Ascending aorta (tissue), 2 donors: ENCODE measurements around the gene PRKRIP1. TPM values are rescaled to one million over a fixed set of nuclear protein-coding genes. Genes with fewer than 3 reads are reported as not detected.

ENCODE experiments used
- DNase-seq, 2 donors: peaks; one replicate each; pipeline ENCODE4 v3.0.0-alpha.2; 2019; ENCODE audit warnings: low spot score in 2 of 2
- H3K27ac ChIP-seq, 2 donors: fragments of 200-600 bp; sonication (generic); one replicate each; pipeline ENCODE4 v1.5.1; 2016 to 2017; ENCODE audit warnings: mild to moderate bottlenecking in 1 of 2
- H3K27me3 ChIP-seq: fragments of 200-600 bp; sonication (generic); one replicate; pipeline ENCODE4 v1.5.1; 2017
- H3K36me3 ChIP-seq, 2 donors: fragments of 200-600 bp; sonication (generic); one replicate each; pipeline ENCODE4 v1.5.1; 2016
- H3K4me1 ChIP-seq, 2 donors: fragments of 200-600 bp; sonication (generic); one replicate each; pipeline ENCODE4 v1.5.1; 2016 to 2017; ENCODE audit warnings: mild to moderate bottlenecking in 1 of 2
- H3K4me3 ChIP-seq, 2 donors: fragments of 200-600 bp; sonication (generic); one replicate each; pipeline ENCODE4 v1.5.1; 2016 to 2017; ENCODE audit warnings: mild to moderate bottlenecking in 1 of 2
- H3K9me3 ChIP-seq, 2 donors: fragments of 200-600 bp; sonication (generic); one replicate each; pipeline ENCODE4 v1.5.1; 2016
- CTCF ChIP-seq, 3 experiments: fragments of 200-600 bp in 2 of 3; fragments of 450-650 bp in 1 of 3; sonication (generic) in 2 of 3; IDR thresholded peaks; one replicate each; pipeline ENCODE4 v1.5.1; 2016 to 2019; ENCODE audit warnings: antibody characterized with exemption in 3 of 3, mild to moderate bottlenecking in 1 of 3, moderate library complexity in 1 of 3
- intact Hi-C: fragments of 100-400 bp; cut with DNase I; formaldehyde crosslinking; loops from one replicate; pipeline ENCODE4 v1.15.1; 2023
- total RNA-seq: library from RNA; depleted of rRNA; stranded (reverse); fragments of >200 nt; gene quantifications from one replicate; pipeline ENCODE4 v1.1.0, GENCODE V29; 2016

Gene PRKRIP1
- total RNA-seq, 1 donor from 2014 or later = 23.6 TPM

- TF ChIP-seq CTCF (IDR thresholded peaks at IDR 0.05) = no peak
- H3K36me3 ChIP-seq = no peaks in the 10 kb centered on the region
- H3K4me3 ChIP-seq = peak overlapping the region; percentile 74 to 76
- H3K27me3 ChIP-seq = no peaks in the 10 kb centered on the region
- H3K9me3 ChIP-seq = no peaks in the 10 kb centered on the region
- H3K27ac ChIP-seq = peak overlapping the region; percentile 32 to 65
- peaks cover 0 to 10% of the 10 kb centered on the region in 2 donors for H3K4me1 ChIP-seq
- intact Hi-C loops = loop anchor here (2.0 to 5.0 kb wide), 3 partner anchors 32 to 1215 kb away; partner anchors contain the start of genes ALKBH4, LRWD1, PLOD3 and PRKRIP1
- DNase-seq = no peak
Measured at GRCh38 chr7:102432442-102433218, 36.5 kb downstream of the PRKRIP1 start.

- no peaks in the 10 kb centered on the region for H3K9me3 ChIP-seq
- intact Hi-C loops = loop anchor here (2.0 to 5.0 kb wide), 3 partner anchors 31 to 1216 kb away; partner anchors contain the start of genes ALKBH4, LRWD1, PLOD3 and PRKRIP1
- H3K4me3 ChIP-seq = peak within 1 kb of the TSS; percentile 74 to 76
- peak in 1 of 2 donors; percentile 87 for DNase-seq
- no peaks in the 10 kb centered on the region for H3K36me3 ChIP-seq
- H3K27me3 ChIP-seq = no peaks in the 10 kb centered on the region
- H3K4me1 ChIP-seq = peaks cover 0 to 10% of the 10 kb centered on the region in 2 donors
- no peak for TF ChIP-seq CTCF (IDR thresholded peaks at IDR 0.05)
- peak within 1 kb of the TSS; percentile 44 to 65 for H3K27ac ChIP-seq
Measured at GRCh38 chr7:102433219-102434038, 37.3 kb downstream of the PRKRIP1 start, which contains the start of gene ORAI2. TSS of gene ORAI2 (plus strand) at chr7:102433575. CDS start at chr7:102438957, 5,382 bp downstream.

- peak in 1 of 2 donors; percentile 63 for DNase-seq
- intact Hi-C loops = loop anchor here (5.0 kb wide), 2 partner anchors 37 to 1217 kb away; partner anchors contain the start of genes PLOD3, PRKRIP1 and ZNHIT1
- Histone ChIP-seq H3K36me3 (peaks cover 0 to 3% of the 10 kb centered on the region in 2 donors), H3K4me1 (peaks cover 0 to 10% of the 10 kb centered on the region in 2 donors), H3K27ac (peak overlapping the region in 1 of 2 donors; percentile 44), H3K4me3 (peak overlapping the region; percentile 74 to 76), H3K27me3 (no peaks in the 10 kb centered on the region), H3K9me3 (no peaks in the 10 kb centered on the region)
- TF ChIP-seq CTCF (IDR thresholded peaks at IDR 0.05) = no peak
Measured at GRCh38 chr7:102434039-102434486, 37.9 kb downstream of the PRKRIP1 start.

- DNase-seq = no peak
- Histone ChIP-seq H3K9me3 (no peaks in the 10 kb centered on the region), H3K36me3 (peaks cover 0 to 7% of the 10 kb centered on the region in 2 donors), H3K27ac (no peak overlapping the region), H3K4me1 (peaks cover 0 to 10% of the 10 kb centered on the region in 2 donors), H3K4me3 (no peak overlapping the region), H3K27me3 (no peaks in the 10 kb centered on the region)
- intact Hi-C loops = no loop called here
- no peak for TF ChIP-seq CTCF (IDR thresholded peaks at IDR 0.05)
Measured at GRCh38 chr7:102436118-102436517, 40.0 kb downstream of the PRKRIP1 start.

GRCh38 chr7:102439963-102440795 lies 44.0 kb downstream of the PRKRIP1 start:
- Histone ChIP-seq H3K27ac (no peak overlapping the region), H3K36me3 (peaks cover 0 to 7% of the 10 kb centered on the region in 2 donors), H3K27me3 (no peaks in the 10 kb centered on the region), H3K4me1 (no peaks in the 10 kb centered on the region), H3K9me3 (no peaks in the 10 kb centered on the region), H3K4me3 (no peak overlapping the region)
- no peak for TF ChIP-seq CTCF (IDR thresholded peaks at IDR 0.05)
- no peak for DNase-seq
- intact Hi-C loops = no loop called here
